Measurements from ENCODE around the gene TKTL1.

The TKTL1 gene

GRCh38 chrX:154366666-154367055, 71.1 kb downstream of the TKTL1 start:
- no peak for DNase-seq (ENCODE audit: low read depth)
- TF ChIP-seq, protein P1, sequence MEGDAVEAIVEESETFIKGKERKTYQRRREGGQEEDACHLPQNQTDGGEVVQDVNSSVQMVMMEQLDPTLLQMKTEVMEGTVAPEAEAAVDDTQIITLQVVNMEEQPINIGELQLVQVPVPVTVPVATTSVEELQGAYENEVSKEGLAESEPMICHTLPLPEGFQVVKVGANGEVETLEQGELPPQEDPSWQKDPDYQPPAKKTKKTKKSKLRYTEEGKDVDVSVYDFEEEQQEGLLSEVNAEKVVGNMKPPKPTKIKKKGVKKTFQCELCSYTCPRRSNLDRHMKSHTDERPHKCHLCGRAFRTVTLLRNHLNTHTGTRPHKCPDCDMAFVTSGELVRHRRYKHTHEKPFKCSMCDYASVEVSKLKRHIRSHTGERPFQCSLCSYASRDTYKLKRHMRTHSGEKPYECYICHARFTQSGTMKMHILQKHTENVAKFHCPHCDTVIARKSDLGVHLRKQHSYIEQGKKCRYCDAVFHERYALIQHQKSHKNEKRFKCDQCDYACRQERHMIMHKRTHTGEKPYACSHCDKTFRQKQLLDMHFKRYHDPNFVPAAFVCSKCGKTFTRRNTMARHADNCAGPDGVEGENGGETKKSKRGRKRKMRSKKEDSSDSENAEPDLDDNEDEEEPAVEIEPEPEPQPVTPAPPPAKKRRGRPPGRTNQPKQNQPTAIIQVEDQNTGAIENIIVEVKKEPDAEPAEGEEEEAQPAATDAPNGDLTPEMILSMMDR (IDR thresholded peaks at IDR 0.05; ENCODE audit: low read length, missing control alignments), result no peak
- no peak overlapping the region for H3K4me3 ChIP-seq (replicated peaks; ENCODE audit: low read depth, low read length)

DNA sequence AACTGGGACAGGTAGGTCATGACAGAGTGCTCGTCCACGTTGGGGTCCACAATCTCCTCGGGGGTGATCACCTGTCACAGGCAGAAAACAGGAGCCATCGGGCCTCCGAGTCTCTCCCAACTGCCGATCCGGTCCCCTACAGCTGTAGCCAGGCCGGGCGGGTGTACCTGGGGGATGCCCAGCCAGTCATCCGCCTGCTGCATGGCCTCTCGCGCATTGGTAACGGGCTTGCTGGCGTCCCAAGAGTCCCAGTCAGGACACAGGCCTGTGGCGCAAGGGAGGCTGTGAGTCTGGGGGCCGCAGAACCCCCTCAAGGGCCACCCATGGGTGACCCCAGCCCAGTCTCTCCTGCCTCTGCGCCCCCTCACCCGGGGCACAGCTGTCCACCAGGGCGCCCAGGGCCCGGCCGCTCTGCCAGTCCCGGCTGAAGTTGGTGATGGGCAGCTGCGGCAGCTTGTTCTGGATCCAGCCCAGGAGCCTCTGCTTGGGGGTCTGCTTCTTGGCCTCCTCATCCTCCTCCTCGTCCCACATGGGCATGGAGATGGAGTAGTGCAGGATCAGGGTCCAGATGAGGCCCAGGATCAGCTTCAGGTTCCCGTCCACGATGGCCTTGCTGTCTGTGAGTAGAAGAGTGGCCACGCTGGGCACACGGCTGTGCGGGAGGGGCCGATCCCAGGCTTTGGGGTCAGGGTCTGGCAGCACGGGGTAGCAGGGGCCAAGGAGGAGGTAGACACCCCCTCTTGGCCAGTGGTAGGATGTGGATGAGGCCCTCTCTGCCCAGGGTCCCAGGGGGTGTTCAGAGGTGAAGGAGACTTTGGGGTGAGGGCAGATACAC, 72.1 kb downstream of the TKTL1 start:
- peak overlapping the region; percentile 79 for H3K4me3 ChIP-seq (replicated peaks; ENCODE audit: low read depth, low read length)
- no peak for DNase-seq (ENCODE audit: low read depth)
- TF ChIP-seq, protein P1 (IDR thresholded peaks at IDR 0.05; ENCODE audit: low read length, missing control alignments), result no peak

GRCh38 chrX:154368630-154369448, 73.2 kb downstream of the TKTL1 start:
- peak overlapping the region; percentile 79 for H3K4me3 ChIP-seq (replicated peaks; ENCODE audit: low read depth, low read length)
- TF ChIP-seq, protein P1 (IDR thresholded peaks at IDR 0.05; ENCODE audit: low read length, missing control alignments), result no peak
- peak; percentile 93 for DNase-seq (ENCODE audit: low read depth)

DNA sequence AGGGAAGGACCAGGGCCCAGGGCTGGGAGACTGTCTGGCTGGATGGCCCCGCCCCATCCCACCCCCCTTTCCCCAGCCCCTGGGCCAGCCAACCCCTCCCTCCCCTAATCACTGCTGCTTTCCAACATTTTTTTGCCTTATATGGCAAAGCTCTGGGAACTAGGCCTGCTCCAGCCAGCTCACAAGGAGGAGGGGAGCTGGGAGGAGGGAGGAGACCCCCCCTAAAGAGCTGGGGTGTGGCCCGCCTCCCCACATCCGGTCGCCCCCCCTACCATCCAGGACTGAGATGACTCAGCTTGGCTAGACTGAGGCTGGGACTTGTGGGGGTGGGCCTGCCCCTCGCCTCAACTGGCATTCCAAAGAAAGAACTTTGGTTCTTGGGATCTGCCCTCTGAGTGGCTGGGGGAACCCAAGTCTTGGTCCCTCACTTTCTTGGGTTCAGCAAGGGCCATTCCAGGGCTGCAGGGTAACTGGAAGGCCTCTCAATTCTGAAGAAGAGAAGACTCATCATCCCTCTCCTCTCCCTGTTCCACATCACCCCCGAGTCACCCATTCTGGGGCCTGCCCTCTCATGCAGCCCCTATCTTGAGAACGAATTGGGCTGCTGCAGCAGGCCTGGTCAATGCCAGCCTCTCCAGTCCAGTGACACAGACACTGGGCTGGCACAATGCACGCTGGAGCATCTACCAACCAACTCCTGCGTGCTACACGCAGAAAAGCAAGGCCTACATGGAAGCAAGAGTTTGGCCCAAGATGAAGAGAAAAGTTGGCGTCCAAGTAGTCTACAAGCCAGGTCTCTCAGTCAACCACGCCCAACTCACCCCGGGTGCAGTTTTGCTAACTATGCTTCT, 74.1 kb downstream of the TKTL1 start:
- peak overlapping the region; percentile 79 for H3K4me3 ChIP-seq (replicated peaks; ENCODE audit: low read depth, low read length)
- TF ChIP-seq, protein P1 (IDR thresholded peaks at IDR 0.05; ENCODE audit: low read length, missing control alignments), result no peak
- peak; percentile 96 for DNase-seq (ENCODE audit: low read depth)

GRCh38 chrX:154370300-154371016, 74.9 kb downstream of the TKTL1 start:
- peak; percentile 35 for DNase-seq (ENCODE audit: low read depth)
- peak overlapping the region; percentile 79 for H3K4me3 ChIP-seq (replicated peaks; ENCODE audit: low read depth, low read length)
- TF ChIP-seq, protein P1 (IDR thresholded peaks at IDR 0.05; ENCODE audit: low read length, missing control alignments), result no peak

All from fibroblast of pulmonary artery (primary cell).